H1 (cell line): Measurements from ENCODE around the gene TCF20. TPM values are rescaled to one million over a fixed set of nuclear protein-coding genes. Genes with fewer than 3 reads are reported as not detected.

Experiments used
- CTCF ChIA-PET: fragments of 300-600 bp; sonication (Branson Sonifier 250); formaldehyde crosslinking; loops from one replicate; lab custom pipeline; 2021; ENCODE audit not compliant: partially characterized antibody; lab: Charles Lee
- POLR2A ChIA-PET: fragments of 300-600 bp; sonication (Branson Sonifier 250); formaldehyde crosslinking; loops from one replicate; lab custom pipeline; 2021; ENCODE audit warnings: inconsistent platforms; ENCODE audit not compliant: partially characterized antibody; lab: Charles Lee
- DNase-seq, 2 experiments: peaks; one replicate each; pipeline versions ENCODE4 v3.0.0 to v3.0.0-alpha.2; 2010 to 2022; ENCODE audit warnings: low spot score in 2 of 2, low read depth in 1 of 2, mixed read lengths in 1 of 2
- FAIRE-seq: peaks from 2 replicates; lab custom pipeline; 2011; peaks lifted over from hg19 to GRCh38; lab: Jason Lieb, UNC
- H2AFZ ChIP-seq: 2 replicates; pipeline ENCODE4 v1.8.1; 2012; ENCODE audit warnings: low read length, inconsistent platforms
- H2AK5ac ChIP-seq: 2 replicates; pipeline ENCODE4 v1.6.1; 2013; ENCODE audit warnings: low read depth, low read length
- H2BK120ac ChIP-seq: replicated peaks from 2 replicates; pipeline ENCODE3; 2013; ENCODE audit warnings: low read depth, low read length, inconsistent platforms
- H2BK12ac ChIP-seq: 2 replicates; pipeline ENCODE4 v1.6.1; 2013; ENCODE audit warnings: low read depth, low read length
- H2BK15ac ChIP-seq: 2 replicates; pipeline ENCODE4 v1.6.1; 2013; ENCODE audit warnings: low read length
- H2BK20ac ChIP-seq: 2 replicates; pipeline ENCODE4 v1.6.1; 2013; ENCODE audit warnings: low read length
- H2BK5ac ChIP-seq: 2 replicates; pipeline ENCODE4 v1.6.1; 2013; ENCODE audit warnings: low read depth, low read length
- H3K14ac ChIP-seq: 2 replicates; pipeline ENCODE4 v1.6.1; 2013; ENCODE audit warnings: inconsistent platforms; ENCODE audit not compliant: insufficient read length
- H3K18ac ChIP-seq: 2 replicates; pipeline ENCODE4 v1.6.1; 2013; ENCODE audit warnings: low read length; ENCODE audit errors: extremely low read depth
- H3K23ac ChIP-seq: 2 replicates; pipeline ENCODE4 v1.6.1; 2013; ENCODE audit warnings: inconsistent platforms; ENCODE audit not compliant: insufficient read length
- H3K23me2 ChIP-seq: 2 replicates; pipeline ENCODE4 v1.6.1; 2013; ENCODE audit warnings: low read depth, low read length
- H3K27ac ChIP-seq: 2 replicates; pipeline ENCODE4 v1.6.1; 2011; ENCODE audit warnings: low read depth, low read length, inconsistent platforms
- H3K27me3 ChIP-seq, 4 experiments: replicated peaks in 1 of 4; 1 replicate in 1 of 4; 2 replicates in 3 of 4; pipeline versions ENCODE4 v1.6.1 to v1.8.1; 2011 to 2013; ENCODE audit warnings: low read length in 3 of 4, mild to moderate bottlenecking in 3 of 4, inconsistent platforms in 2 of 4, mixed read lengths in 2 of 4, moderate library complexity in 1 of 4; ENCODE audit not compliant: control insufficient read depth in 3 of 4, insufficient read depth in 3 of 4; ENCODE audit errors: extremely low read depth in 1 of 4
- H3K36me3 ChIP-seq, 4 experiments: 2 replicates each; pipeline versions ENCODE4 v1.6.1 to v1.8.1; 2011 to 2013; ENCODE audit warnings: mild to moderate bottlenecking in 4 of 4, low read length in 3 of 4, moderate library complexity in 2 of 4, control low read depth in 1 of 4, inconsistent platforms in 1 of 4; ENCODE audit not compliant: insufficient read depth in 4 of 4, control insufficient read depth in 2 of 4
- H3K4ac ChIP-seq: replicated peaks from 2 replicates; pipeline ENCODE3; 2013; ENCODE audit warnings: low read length, low read depth, mixed read lengths, inconsistent platforms; ENCODE audit not compliant: insufficient read length
- H3K4me1 ChIP-seq, 4 experiments: replicated peaks in 1 of 4; 1 replicate in 1 of 4; 2 replicates in 3 of 4; pipeline versions ENCODE4 v1.6.1 to v1.8.1; 2011 to 2013; ENCODE audit warnings: low read length in 3 of 4, inconsistent platforms in 2 of 4, mixed read lengths in 1 of 4; ENCODE audit not compliant: insufficient read depth in 4 of 4, control insufficient read depth in 3 of 4
- H3K4me2 ChIP-seq, 2 experiments: 2 replicates each; pipeline versions ENCODE4 v1.6.1 to v1.8.1; 2011 to 2013; ENCODE audit warnings: low read depth in 2 of 2, low read length in 2 of 2, control low read depth in 1 of 2, inconsistent platforms in 1 of 2, mild to moderate bottlenecking in 1 of 2; ENCODE audit not compliant: insufficient read depth in 1 of 2
- H3K4me3 ChIP-seq, 4 experiments: fragments of 200-600, 300-600 bp in 1 of 4; sonication (generic), shearing (Covaris generic), sonication (Bioruptor Twin) in 1 of 4; 2 replicates each; pipeline versions ENCODE4 v1.5.1 to v1.8.1; 2011 to 2016; ENCODE audit warnings: low read length in 4 of 4, low read depth in 3 of 4, control low read depth in 2 of 4, inconsistent platforms in 2 of 4, mild to moderate bottlenecking in 2 of 4, mixed read lengths in 1 of 4, moderate library complexity in 1 of 4; ENCODE audit not compliant: insufficient read depth in 2 of 4; ENCODE audit errors: extremely low read depth in 1 of 4
- H3K56ac ChIP-seq: replicated peaks from 2 replicates; pipeline ENCODE3; 2013; ENCODE audit warnings: low read depth, mild to moderate bottlenecking, mixed read lengths, low read length, inconsistent platforms; ENCODE audit not compliant: insufficient read length
- H3K79me1 ChIP-seq: 2 replicates; pipeline ENCODE4 v1.6.1; 2013; ENCODE audit warnings: low read depth, low read length, control low read depth
- H3K79me2 ChIP-seq, 2 experiments: 2 replicates each; pipeline versions ENCODE4 v1.6.1 to v1.8.1; 2012 to 2013; ENCODE audit warnings: low read length in 2 of 2, mild to moderate bottlenecking in 2 of 2, inconsistent platforms in 1 of 2; ENCODE audit not compliant: insufficient read depth in 2 of 2, control insufficient read depth in 1 of 2
- H3K9ac ChIP-seq, 4 experiments: replicated peaks in 1 of 4; 1 replicate in 1 of 4; 2 replicates in 3 of 4; pipeline versions ENCODE4 v1.6.1 to v1.8.1; 2011 to 2013; ENCODE audit warnings: low read depth in 3 of 4, low read length in 3 of 4, control low read depth in 2 of 4, mild to moderate bottlenecking in 2 of 4, moderate library complexity in 2 of 4, inconsistent platforms in 1 of 4; ENCODE audit errors: extremely low read depth in 1 of 4
- H3K9me3 ChIP-seq, 2 experiments: 2 replicates each; pipeline versions ENCODE4 v1.6.1 to v1.8.1; 2012 to 2013; ENCODE audit warnings: mild to moderate bottlenecking in 2 of 2, moderate library complexity in 2 of 2, control low read depth in 1 of 2, inconsistent platforms in 1 of 2, low read depth in 1 of 2, low read length in 1 of 2, mixed read lengths in 1 of 2; ENCODE audit not compliant: insufficient read depth in 2 of 2
- H4K20me1 ChIP-seq, 2 experiments: replicated peaks in 1 of 2; 2 replicates each; pipeline versions ENCODE3 to v1.8.1; 2011 to 2013; ENCODE audit warnings: inconsistent platforms in 2 of 2, low read length in 2 of 2, mild to moderate bottlenecking in 1 of 2; ENCODE audit not compliant: insufficient read depth in 2 of 2, control insufficient read depth in 1 of 2
- H4K5ac ChIP-seq: 2 replicates; pipeline ENCODE4 v1.6.1; 2013; ENCODE audit warnings: low read length, low read depth, mixed read lengths, inconsistent platforms; ENCODE audit not compliant: insufficient read length
- H4K8ac ChIP-seq: 2 replicates; pipeline ENCODE4 v1.8.0; 2013; ENCODE audit warnings: mild to moderate bottlenecking, moderate library complexity, low read length, inconsistent platforms; ENCODE audit not compliant: insufficient read depth; ENCODE audit errors: extremely low read depth
- H4K91ac ChIP-seq: replicated peaks from 2 replicates; pipeline ENCODE3; 2013; ENCODE audit warnings: low read length, mixed read lengths, inconsistent platforms; ENCODE audit not compliant: insufficient read length
- ASH2L ChIP-seq: fragments of 200-600, 300-600 bp; sonication (generic); IDR thresholded peaks from one replicate; pipeline ENCODE4 v1.7.1; 2017; ENCODE audit warnings: low read length
- CHD1 ChIP-seq: IDR thresholded peaks from 2 replicates; pipeline ENCODE4 v1.6.1; 2012; ENCODE audit warnings: low read depth, low read length, improper control_type of control experiment
- SAP30 ChIP-seq: fragments of 300-600 bp; sonication (generic); IDR thresholded peaks from 2 replicates; pipeline ENCODE4 v1.7.1; 2012; ENCODE audit warnings: low read length, moderate library complexity, mild to moderate bottlenecking, inconsistent platforms; ENCODE audit not compliant: insufficient read depth, insufficient replicate concordance
- TBP ChIP-seq: IDR thresholded peaks from 2 replicates; pipeline ENCODE4 v1.6.1; 2011; ENCODE audit warnings: low read depth, low read length, improper control_type of control experiment
- WGBS, 2 experiments: shearing (Covaris generic) in 1 of 2; methylation state at CpG; one replicate each; pipeline versions ENCODE4 v1.1.6 to v1.1.7; 2013 to 2015; ENCODE audit warnings: low lambda C conversion rate in 2 of 2, mixed read lengths in 2 of 2, inconsistent platforms in 1 of 2, low coverage in 1 of 2, missing lambda C conversion rate in 1 of 2; ENCODE audit not compliant: insufficient replicate concordance in 2 of 2, insufficient coverage in 1 of 2, insufficient read length in 1 of 2; ENCODE audit errors: extremely low coverage in 1 of 2, missing lambda C conversion rate in 1 of 2; 5-methylcytosine and 5-hydroxymethylcytosine counted together
- polyA plus RNA-seq, 7 experiments: library from polyadenylated mRNA; depleted of rRNA in 3 of 7; stranded (reverse) in 5 of 7; unstranded in 2 of 7; fragments of >200 nt in 5 of 7; fragments of 200-250 nt in 2 of 7; gene quantifications; 1 replicate in 5 of 7; 2 replicates in 1 of 7; 4 replicates in 1 of 7; pipeline versions ENCODE4 v1.2.1 to v1.2.3, GENCODE V29; 2011 to 2013; ENCODE audit warnings: missing spikeins in 2 of 7, mixed read lengths in 2 of 7
- total RNA-seq: library from RNA; stranded (reverse); fragmentation: NEBNext Ultra II Directional; extraction: Animal tissue kit (Norgen Biotek cat#: 25700); gene quantifications from 2 replicates; pipeline ENCODE4 v1.2.1, GENCODE V29; 2021

Gene TCF20
- total and polyA plus RNA-seq, 2 of the 8 experiments (the other 6 are each of a cell fraction or from before 2014, with no cell fraction given) = 22.0 to 79.8 TPM

- peaks cover 10 to 60% (median 44%) of the 10 kb centered on the region in 4 experiments for H3K4me1 ChIP-seq
- 33% methylated on average over 10 of the region's 10 CpGs; no CpG with 5 or more reads in 1 of the 2 experiments for WGBS, 2 experiments
- H3K79me1 ChIP-seq = no peaks in the 10 kb centered on the region
- H4K5ac ChIP-seq = peak overlapping the region; percentile 63
- peak overlapping the region; percentile 97; the same call in 1 of the 2 replicates for H2BK5ac ChIP-seq
- FAIRE-seq (no peak), DNase-seq (no peak)
- H2AK5ac ChIP-seq = 0 out of 2 replicates have a peak overlapping the region, but pooled peaks have one; percentile 53
- no peak overlapping the region for H3K23ac ChIP-seq
- peaks cover 5% of the 10 kb centered on the region; the same call in 1 of the 2 replicates for H3K23me2 ChIP-seq
- H3K4me2 ChIP-seq = peak overlapping the region; percentile 51 to 69
- POLR2A ChIA-PET = interaction anchor here (0.6 to 1.2 kb wide), 4 partner anchors 31 to 124 kb away, joined by 3 read pairs; no protein-coding TSS in a partner anchor
- peaks cover 4 to 6% of the 10 kb centered on the region in 2 experiments for H4K20me1 ChIP-seq
- H3K14ac ChIP-seq = no peak overlapping the region
- peak overlapping the region; percentile 71 for H3K4ac ChIP-seq
- H4K91ac ChIP-seq = peak overlapping the region; percentile 86
- H3K56ac ChIP-seq = no peak overlapping the region
- TF ChIP-seq SAP30 = no peak
- peak; percentile 1 for TF ChIP-seq ASH2L
- no peak for TF ChIP-seq TBP
- TF ChIP-seq CHD1 = no peak
- no peaks in the 10 kb centered on the region for H3K79me2 ChIP-seq
- peak overlapping the region; percentile 75 for H2BK20ac ChIP-seq
- H2AFZ ChIP-seq = no peak overlapping the region
- peak overlapping the region; percentile 87; the same call in 1 of the 2 replicates for H3K18ac ChIP-seq
- no peak overlapping the region for H3K9ac ChIP-seq
- H2BK120ac ChIP-seq = peak overlapping the region; percentile 75
- H2BK15ac ChIP-seq = peak overlapping the region; percentile 98
- no peaks in the 10 kb centered on the region for H3K36me3 ChIP-seq
- CTCF ChIA-PET = interaction anchor here (0.8 to 0.9 kb wide), 2 partner anchors 9 to 38 kb away, joined by 3 read pairs; no protein-coding TSS in a partner anchor
- H3K4me3 ChIP-seq = peak overlapping the region in 3 of 4 experiments; percentile 29 to 52 (median 45); a peak in 5 of 8 replicates
- no peaks in the 10 kb centered on the region for H3K9me3 ChIP-seq
- H2BK12ac ChIP-seq = peak overlapping the region; percentile 98; the same call in 1 of the 2 replicates
- H4K8ac ChIP-seq = peak overlapping the region; percentile 20
- peaks cover 0 to 9% (median 6%) of the 10 kb centered on the region in 4 experiments; a peak in 5 of 7 replicates for H3K27me3 ChIP-seq
- H3K27ac ChIP-seq = no peak overlapping the region; the same call in 1 of the 2 replicates
Observed at GRCh38 chr22:42300259-42301076, 30.0 kb upstream of the TCF20 start.
